Neuronal stem cell (in vitro differentiated cells): Measurements from ENCODE around the gene TMCC1.

Experiments used
- DNase-seq: peaks from one replicate; pipeline ENCODE4 v3.0.0-alpha.2; 2013; ENCODE audit warnings: low spot score
- H2AFZ ChIP-seq: one replicate; pipeline ENCODE4 v1.6.1; 2013; ENCODE audit warnings: mild to moderate bottlenecking, low read length, inconsistent platforms
- H2AK5ac ChIP-seq: 2 replicates; pipeline ENCODE4 v1.6.1; 2013; ENCODE audit warnings: low read depth, mild to moderate bottlenecking, inconsistent platforms, low read length, moderate library complexity, mixed read lengths
- H2BK120ac ChIP-seq: 2 replicates; pipeline ENCODE4 v1.6.1; 2013; ENCODE audit warnings: low read depth, mild to moderate bottlenecking, inconsistent platforms, low read length, moderate library complexity, mixed read lengths
- H2BK12ac ChIP-seq: one replicate; pipeline ENCODE4 v1.6.1; 2013; ENCODE audit warnings: low read length, inconsistent platforms
- H2BK15ac ChIP-seq: 2 replicates; pipeline ENCODE4 v1.6.1; 2013; ENCODE audit warnings: mild to moderate bottlenecking, low read length, inconsistent platforms, mixed read lengths
- H2BK5ac ChIP-seq: one replicate; pipeline ENCODE4 v1.6.1; 2013; ENCODE audit warnings: inconsistent platforms, mild to moderate bottlenecking, low read length, moderate library complexity
- H3K14ac ChIP-seq: one replicate; pipeline ENCODE4 v1.6.1; 2013; ENCODE audit warnings: low read length, inconsistent platforms
- H3K18ac ChIP-seq: 2 replicates; pipeline ENCODE4 v1.6.1; 2013; ENCODE audit warnings: low read length, inconsistent platforms
- H3K23ac ChIP-seq: 2 replicates; pipeline ENCODE4 v1.6.1; 2013; ENCODE audit warnings: low read depth, mild to moderate bottlenecking, mixed read lengths, low read length, inconsistent platforms; ENCODE audit not compliant: poor library complexity
- H3K27ac ChIP-seq: replicated peaks from 3 replicates; pipeline ENCODE4 v1.5.1; 2013; ENCODE audit warnings: low read length, inconsistent platforms
- H3K27me3 ChIP-seq, 3 experiments: 2 replicates each; pipeline ENCODE4 v1.6.1; 2013; ENCODE audit warnings: low read length in 3 of 3, mild to moderate bottlenecking in 2 of 3, inconsistent platforms in 1 of 3, low read depth in 1 of 3, mixed read lengths in 1 of 3, moderate library complexity in 1 of 3; ENCODE audit not compliant: control insufficient read depth in 3 of 3, insufficient read depth in 3 of 3
- H3K36me3 ChIP-seq, 2 donors: replicated peaks in 1 of 2; 2 replicates each; pipeline ENCODE4 v1.6.1; 2013; ENCODE audit warnings: low read length in 2 of 2; ENCODE audit not compliant: control insufficient read depth in 2 of 2, insufficient read depth in 2 of 2
- H3K4ac ChIP-seq: 2 replicates; pipeline ENCODE4 v1.6.1; 2013; ENCODE audit warnings: inconsistent platforms, mild to moderate bottlenecking, low read length, moderate library complexity
- H3K4me1 ChIP-seq, 2 donors: 1 replicate in 1 of 2; 2 replicates in 1 of 2; pipeline ENCODE4 v1.6.1; 2013; ENCODE audit warnings: low read length in 2 of 2, low read depth in 1 of 2; ENCODE audit not compliant: control insufficient read depth in 2 of 2, insufficient read depth in 1 of 2
- H3K4me2 ChIP-seq: one replicate; pipeline ENCODE4 v1.6.1; 2013; ENCODE audit warnings: mild to moderate bottlenecking, low read length, inconsistent platforms; ENCODE audit not compliant: insufficient read depth, poor library complexity, severe bottlenecking
- H3K4me3 ChIP-seq, 2 donors: 2 replicates each; pipeline ENCODE4 v1.5.1; 2013; ENCODE audit warnings: low read length in 2 of 2, mild to moderate bottlenecking in 2 of 2, inconsistent platforms in 1 of 2, moderate library complexity in 1 of 2
- H3K79me1 ChIP-seq: one replicate; pipeline ENCODE4 v1.6.1; 2013; ENCODE audit warnings: low read depth, mild to moderate bottlenecking, inconsistent platforms, low read length, moderate library complexity
- H3K9ac ChIP-seq: one replicate; pipeline ENCODE4 v1.6.1; 2013; ENCODE audit warnings: mild to moderate bottlenecking, low read depth, low read length, inconsistent platforms; ENCODE audit not compliant: poor library complexity
- H3K9me3 ChIP-seq, 2 donors: replicated peaks in 1 of 2; 2 replicates each; pipeline versions ENCODE3 to v1.6.1; 2013; ENCODE audit warnings: low read length in 2 of 2, mild to moderate bottlenecking in 2 of 2, inconsistent platforms in 1 of 2, low read depth in 1 of 2, mixed read lengths in 1 of 2, moderate library complexity in 1 of 2; ENCODE audit not compliant: control insufficient read depth in 2 of 2, insufficient read depth in 1 of 2
- H4K8ac ChIP-seq: one replicate; pipeline ENCODE4 v1.6.1; 2013; ENCODE audit warnings: low read depth, mild to moderate bottlenecking, inconsistent platforms, low read length, moderate library complexity
- H4K91ac ChIP-seq: one replicate; pipeline ENCODE4 v1.6.1; 2013; ENCODE audit warnings: low read length, low read depth, mild to moderate bottlenecking, inconsistent platforms; ENCODE audit not compliant: poor library complexity
- WGBS, 2 donors: extraction: QIAGEN DNeasy Blood & Tissue Kit; methylation state at CpG; one replicate each; pipeline ENCODE4 v1.1.7; 2013; ENCODE audit warnings: missing lambda C conversion rate in 2 of 2, mixed read lengths in 1 of 2; ENCODE audit not compliant: insufficient read length in 2 of 2, insufficient replicate concordance in 1 of 2; ENCODE audit errors: extremely low coverage in 2 of 2; 5-methylcytosine and 5-hydroxymethylcytosine counted together

Gene TMCC1

DNA sequence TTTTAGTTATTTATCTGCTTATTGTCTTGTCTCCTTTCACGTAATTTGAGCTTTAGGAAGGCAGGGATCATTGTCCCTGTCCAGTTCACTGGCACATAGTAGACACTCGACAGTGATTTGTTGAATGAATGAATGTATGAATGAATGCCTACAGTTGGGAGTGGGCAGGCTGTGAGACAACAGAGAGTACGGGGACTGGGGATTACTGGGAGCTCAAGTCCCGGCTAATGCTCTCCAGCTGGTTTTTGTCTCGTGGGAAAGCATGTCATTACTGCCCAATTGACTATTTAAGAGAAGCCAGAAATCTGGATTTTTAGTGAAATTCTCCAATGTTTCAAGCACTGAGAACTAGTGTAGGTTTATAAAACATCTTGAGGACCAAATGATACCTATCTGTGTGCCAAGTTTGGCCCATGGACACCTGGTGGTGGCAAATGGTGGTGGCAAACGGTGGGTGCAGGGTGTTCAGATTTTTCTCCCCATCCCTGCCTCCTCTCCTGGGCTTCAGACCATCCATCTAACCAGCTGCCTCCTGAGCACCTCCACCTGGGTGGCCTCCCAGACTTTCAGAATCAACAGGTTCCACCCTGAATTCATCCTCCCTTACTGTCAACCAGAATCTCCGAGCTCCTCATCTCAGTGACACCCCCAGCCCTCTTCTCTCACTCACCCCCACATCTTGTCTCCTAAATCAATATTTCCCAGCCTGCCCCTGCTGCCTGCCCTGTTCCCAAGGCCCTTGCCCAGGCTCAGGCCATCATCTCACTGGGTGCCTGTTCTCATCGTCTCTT lies 44.8 kb upstream of the TMCC1 start:
- Histone ChIP-seq H3K36me3 (no peaks in the 10 kb centered on the region), H3K4ac (no peak overlapping the region), H3K4me2 (no peak overlapping the region), H3K9me3 (peaks cover 0 to 3% of the 10 kb centered on the region in 2 donors), H3K27ac (no peak overlapping the region), H2AK5ac (peak overlapping the region; percentile 39), H3K9ac (no peak overlapping the region), H3K4me1 (peaks cover 0 to 6% of the 10 kb centered on the region in 2 donors), H3K79me1 (no peaks in the 10 kb centered on the region), H3K14ac (no peak overlapping the region), H3K18ac (peak overlapping the region; percentile 93), H2BK15ac (peak overlapping the region; percentile 42), H2BK12ac (peak overlapping the region; percentile 97), H3K27me3 (peaks cover 0 to 8% (median 0%) of the 10 kb centered on the region in 3 experiments), H4K91ac (no peak overlapping the region), H2BK120ac (no peak overlapping the region), H2BK5ac (no peak overlapping the region), H2AFZ (no peak overlapping the region), H3K4me3 (no peak overlapping the region), H3K23ac (peak overlapping the region; percentile 32), H4K8ac (no peak overlapping the region)
- no CpG with 5 or more reads among the region's 8 CpGs for WGBS, 2 donors
- DNase-seq = no peak

DNA sequence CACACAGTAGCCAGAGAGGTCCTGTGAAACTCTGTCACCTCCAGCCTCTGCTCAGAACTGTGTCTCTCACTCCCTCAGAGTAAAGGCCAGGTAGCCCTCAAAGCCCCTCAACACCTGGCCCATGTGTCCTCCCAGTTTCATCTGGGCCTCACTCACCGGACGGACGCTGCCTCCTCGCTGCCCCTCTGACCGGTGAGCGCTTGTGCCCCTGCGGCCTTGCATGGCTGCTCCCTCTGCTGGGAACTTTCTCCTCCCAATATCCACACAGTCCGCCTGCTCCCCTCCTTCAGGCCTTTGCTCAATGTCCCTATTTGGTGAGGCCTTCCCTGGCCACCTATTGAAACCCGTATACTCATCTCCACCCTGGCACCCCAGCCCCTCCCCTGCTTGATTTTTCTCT lies 44.2 kb upstream of the TMCC1 start:
- H3K4me2 ChIP-seq = no peak overlapping the region
- H3K9ac ChIP-seq = no peak overlapping the region

DNA sequence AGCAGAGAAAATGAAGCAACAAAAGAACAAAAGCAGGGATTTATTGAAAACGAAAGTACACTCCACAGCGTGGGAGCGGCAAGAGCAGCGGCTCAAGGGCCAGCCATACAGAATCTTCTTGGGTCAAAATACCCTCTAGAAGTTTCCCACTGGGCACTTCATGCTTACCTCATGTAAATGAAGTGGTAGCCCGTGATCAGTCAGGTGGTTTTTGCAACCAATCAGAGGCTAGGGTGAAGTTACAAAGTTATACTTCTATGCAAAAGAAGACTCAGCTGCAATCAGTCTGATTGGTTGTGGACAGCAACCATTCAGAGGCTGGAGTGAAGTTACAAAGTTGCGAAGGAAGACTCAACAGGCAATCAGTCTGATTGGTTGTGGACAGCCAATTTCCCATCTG lies 43.2 kb upstream of the TMCC1 start:
- Histone ChIP-seq H3K18ac (no peak overlapping the region), H2BK12ac (no peak overlapping the region), H3K9me3 (peaks cover 0 to 3% of the 10 kb centered on the region in 2 donors), H3K79me1 (no peaks in the 10 kb centered on the region), H2BK120ac (no peak overlapping the region), H3K9ac (no peak overlapping the region), H3K14ac (no peak overlapping the region), H3K4me3 (no peak overlapping the region), H2AK5ac (no peak overlapping the region), H3K23ac (no peak overlapping the region), H3K27me3 (peaks cover 0 to 6% (median 0%) of the 10 kb centered on the region in 3 experiments), H3K4me1 (peaks cover 0 to 6% of the 10 kb centered on the region in 2 donors), H2AFZ (peak overlapping the region; percentile 55), H3K27ac (peak overlapping the region; percentile 53), H2BK15ac (no peak overlapping the region), H4K91ac (no peak overlapping the region), H3K4ac (no peak overlapping the region), H2BK5ac (no peak overlapping the region), H3K36me3 (no peaks in the 10 kb centered on the region), H4K8ac (no peak overlapping the region), H3K4me2 (no peak overlapping the region)
- no CpG with 5 or more reads among the region's 6 CpGs for WGBS, 2 donors
- DNase-seq = peak; percentile 60

More for the DNA sequence above, 44.2 kb upstream of the TMCC1 start:
- Histone ChIP-seq H2AFZ (no peak overlapping the region), H2BK12ac (no peak overlapping the region), H3K9me3 (peaks cover 0 to 3% of the 10 kb centered on the region in 2 donors), H3K4me1 (peaks cover 0 to 6% of the 10 kb centered on the region in 2 donors), H3K4ac (peak overlapping the region; percentile 97), H3K14ac (no peak overlapping the region), H3K4me3 (no peak overlapping the region), H4K8ac (no peak overlapping the region), H3K79me1 (no peaks in the 10 kb centered on the region), H3K27me3 (peaks cover 0 to 8% (median 0%) of the 10 kb centered on the region in 3 experiments), H3K36me3 (no peaks in the 10 kb centered on the region), H4K91ac (peak overlapping the region; percentile 3), H2BK120ac (no peak overlapping the region), H3K23ac (no peak overlapping the region), H3K27ac (peak overlapping the region; percentile 54), H2BK15ac (peak overlapping the region; percentile 18), H2AK5ac (peak overlapping the region; percentile 12), H3K18ac (peak overlapping the region; percentile 93), H2BK5ac (peak overlapping the region; percentile 56)
- DNase-seq = no peak
- no CpG with 5 or more reads among the region's 9 CpGs for WGBS, 2 donors

DNA sequence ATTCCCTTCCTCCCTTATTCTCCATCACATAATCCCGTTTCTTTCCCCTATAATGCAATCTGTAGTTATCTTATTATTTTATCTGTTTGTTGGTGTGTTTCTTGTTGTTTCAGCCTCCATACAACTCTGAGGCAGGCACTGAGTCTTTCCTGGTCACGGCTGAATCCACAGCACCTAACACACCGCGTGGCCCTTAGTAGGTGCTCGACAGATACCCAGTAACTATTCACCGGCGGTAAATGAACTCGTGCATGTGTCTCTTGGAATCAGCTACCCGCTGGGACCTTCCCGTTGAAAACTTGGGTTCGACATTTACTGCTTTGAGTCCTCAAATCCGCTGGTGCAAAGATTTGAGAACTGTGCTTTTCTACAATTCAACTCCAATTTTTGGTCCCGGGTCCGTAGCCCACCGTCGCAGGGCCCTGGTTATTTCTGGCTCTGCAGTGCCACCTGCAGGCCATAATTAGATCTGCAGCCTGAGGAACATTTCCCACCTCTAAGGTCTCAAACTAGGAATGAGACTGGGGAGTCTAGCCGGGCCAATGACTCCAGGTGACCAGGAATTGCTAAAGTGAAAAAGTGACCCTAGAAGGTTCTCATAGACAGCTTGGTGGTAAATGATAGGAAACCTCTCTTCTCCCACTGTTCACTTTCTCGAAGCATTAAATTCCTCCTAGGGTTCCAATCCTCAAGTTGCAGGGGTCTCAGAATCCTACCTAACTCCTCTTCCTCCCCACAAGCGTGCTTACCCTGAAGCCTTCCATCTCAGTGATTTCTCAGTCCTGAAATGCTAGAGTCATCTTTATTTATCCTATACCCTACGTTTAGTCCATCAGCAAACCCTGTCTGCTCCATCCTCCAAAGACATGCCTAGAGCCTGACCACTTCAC lies 41.0 kb upstream of the TMCC1 start:
- no peak overlapping the region for H4K8ac ChIP-seq
- H2BK15ac ChIP-seq = no peak overlapping the region
- H3K4me2 ChIP-seq = no peak overlapping the region
- no peak overlapping the region for H3K4ac ChIP-seq
- H2BK120ac ChIP-seq = no peak overlapping the region
- no peak overlapping the region for H3K18ac ChIP-seq
- H3K9ac ChIP-seq = no peak overlapping the region
- peaks cover 0 to 6% of the 10 kb centered on the region in 2 donors for H3K4me1 ChIP-seq
- H3K14ac ChIP-seq = no peak overlapping the region
- H2BK5ac ChIP-seq = no peak overlapping the region
- H2AFZ ChIP-seq = peak overlapping the region; percentile 14
- H3K36me3 ChIP-seq = no peaks in the 10 kb centered on the region
- H4K91ac ChIP-seq = no peak overlapping the region
- no peak overlapping the region for H3K27ac ChIP-seq
- WGBS, 2 donors = 100% methylated on average over 1 of the region's 20 CpGs
- H3K27me3 ChIP-seq = no peaks in the 10 kb centered on the region
- H2BK12ac ChIP-seq = no peak overlapping the region
- H3K4me3 ChIP-seq = no peak overlapping the region
- peaks cover 2 to 17% of the 10 kb centered on the region in 2 donors for H3K9me3 ChIP-seq
- H3K79me1 ChIP-seq = no peaks in the 10 kb centered on the region
- no peak overlapping the region for H2AK5ac ChIP-seq
- no peak overlapping the region for H3K23ac ChIP-seq
- peak; percentile 57 for DNase-seq
